GM18526 (cell line): ENCODE results near the gene LYSMD4.

Experiments
- POLR2A ChIP-seq: IDR thresholded peaks from 3 replicates; pipeline ENCODE4 v1.6.1; 2011; ENCODE audit not compliant: insufficient read length; ENCODE audit errors: extremely low read depth

Gene LYSMD4

GRCh38 chr15:99683000-99683670, 50.1 kb downstream of the LYSMD4 start:
- no peak for TF ChIP-seq POLR2A

- no peak for TF ChIP-seq POLR2A
Measured at GRCh38 chr15:99682455-99682854, 50.8 kb downstream of the LYSMD4 start.

GRCh38 chr15:99681990-99682389, 51.2 kb downstream of the LYSMD4 start:
- no peak for TF ChIP-seq POLR2A

GRCh38 chr15:99680276-99680675, 53.0 kb downstream of the LYSMD4 start:
- TF ChIP-seq POLR2A, result no peak

- no peak for TF ChIP-seq POLR2A
Measured at GRCh38 chr15:99677540-99678134, 55.6 kb downstream of the LYSMD4 start.
